Stimulated activated CD8-positive, alpha-beta memory T cell treated with anti-CD3 and anti-CD28 coated beads, Interleukin-7, amount 100 ng/mL, for 4 hours (primary cell): Measurements from ENCODE around the gene NAGK.
A peak's percentile ranks its signal among the peaks of the same experiment; 100 is the strongest.
"Not testable (repeated sequence)": the region's sequence is repeated elsewhere in the genome, so short reads cannot be mapped to it uniquely, and the experiment has no call there.

Source experiments
- DNase-seq, 2 donors: peaks; one replicate each; pipeline ENCODE4 v3.0.0-alpha.2; 2020; ENCODE audit warnings: low read depth in 2 of 2

The NAGK gene

DNA sequence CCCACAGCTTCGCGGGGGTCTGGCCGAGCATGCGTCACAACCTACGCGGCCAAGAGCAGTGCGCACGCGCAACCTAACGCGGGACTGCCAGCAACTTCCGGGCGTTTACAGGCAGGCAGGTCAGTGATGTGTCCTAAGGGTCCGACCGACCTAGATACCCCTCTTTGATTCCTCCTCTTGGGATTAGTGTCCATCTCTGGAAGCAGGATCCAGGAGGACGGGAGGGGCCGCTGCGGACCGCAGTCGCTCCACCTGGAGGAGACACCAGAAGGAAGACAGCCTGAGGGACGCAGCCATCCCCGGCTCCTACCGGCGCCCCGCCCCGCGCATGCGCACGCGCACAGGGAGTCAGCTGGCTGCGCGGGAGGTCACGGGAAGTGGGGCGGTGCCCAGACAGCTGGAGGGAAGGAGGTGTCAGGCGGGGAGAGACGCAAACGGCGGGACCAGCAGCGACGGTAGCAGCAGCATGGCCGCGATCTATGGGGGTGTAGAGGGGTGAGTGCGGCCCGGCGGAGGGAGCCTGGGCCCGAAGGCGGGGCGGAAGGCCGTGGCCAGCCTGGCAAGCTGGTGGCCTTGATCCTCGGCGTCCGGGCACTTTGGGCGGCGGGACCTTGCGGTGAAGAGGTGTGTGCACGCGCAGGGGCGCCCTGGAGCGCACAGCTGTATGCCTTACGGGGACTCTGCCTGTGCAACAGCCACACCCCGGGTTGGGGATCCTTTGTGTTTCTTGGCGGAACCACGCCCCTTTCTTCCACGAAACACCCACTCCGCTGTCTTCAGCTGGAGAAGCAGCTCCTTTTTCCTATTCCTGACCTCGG, at the start of gene NAGK:
Gene NAGK, plus strand, starts transcription at position 431 of the 818 bp plus-strand sequence. Its CDS starts 36 bp downstream, at position 467.
- DNase-seq: peak; percentile 94 to 97

DNA sequence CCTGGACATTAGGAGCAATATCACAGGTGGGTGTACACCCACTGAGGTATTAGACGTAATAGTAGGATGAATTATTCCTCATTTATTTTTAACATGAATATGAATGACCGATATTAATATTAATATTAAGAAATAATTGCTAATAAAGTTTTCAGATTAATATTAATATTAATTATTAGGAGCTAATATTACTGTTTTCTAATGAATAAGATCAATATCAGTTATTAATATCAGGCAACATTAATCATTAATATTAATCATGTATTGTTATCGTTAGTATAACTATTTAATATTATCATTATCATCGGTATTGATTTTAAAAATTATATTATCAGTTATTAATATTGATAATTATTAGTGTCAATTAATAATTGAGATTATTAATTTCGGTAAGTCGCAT, 48.5 kb upstream of the NAGK start:
- DNase-seq: not testable (repeated sequence)

DNA sequence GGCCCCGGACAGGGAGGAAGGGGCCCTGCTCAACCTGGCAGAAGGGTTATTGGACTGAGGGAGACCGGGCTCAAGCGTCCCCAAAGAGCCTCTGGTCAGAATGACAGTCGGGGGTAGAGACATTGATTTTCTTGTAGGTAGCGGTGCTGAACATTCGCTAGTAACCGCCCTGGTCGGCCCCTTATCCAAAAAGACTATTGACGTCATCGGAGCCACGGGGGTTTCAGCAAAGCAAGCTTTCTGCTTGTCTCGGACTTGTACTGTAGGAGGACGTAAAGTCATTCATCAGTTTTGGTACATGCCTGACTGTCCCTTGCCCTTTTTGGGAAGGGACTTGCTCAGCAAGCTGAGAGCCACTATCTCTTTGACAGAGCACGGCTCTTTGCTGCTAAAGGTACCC, 47.1 kb upstream of the NAGK start:
- DNase-seq: not testable (repeated sequence)

DNA sequence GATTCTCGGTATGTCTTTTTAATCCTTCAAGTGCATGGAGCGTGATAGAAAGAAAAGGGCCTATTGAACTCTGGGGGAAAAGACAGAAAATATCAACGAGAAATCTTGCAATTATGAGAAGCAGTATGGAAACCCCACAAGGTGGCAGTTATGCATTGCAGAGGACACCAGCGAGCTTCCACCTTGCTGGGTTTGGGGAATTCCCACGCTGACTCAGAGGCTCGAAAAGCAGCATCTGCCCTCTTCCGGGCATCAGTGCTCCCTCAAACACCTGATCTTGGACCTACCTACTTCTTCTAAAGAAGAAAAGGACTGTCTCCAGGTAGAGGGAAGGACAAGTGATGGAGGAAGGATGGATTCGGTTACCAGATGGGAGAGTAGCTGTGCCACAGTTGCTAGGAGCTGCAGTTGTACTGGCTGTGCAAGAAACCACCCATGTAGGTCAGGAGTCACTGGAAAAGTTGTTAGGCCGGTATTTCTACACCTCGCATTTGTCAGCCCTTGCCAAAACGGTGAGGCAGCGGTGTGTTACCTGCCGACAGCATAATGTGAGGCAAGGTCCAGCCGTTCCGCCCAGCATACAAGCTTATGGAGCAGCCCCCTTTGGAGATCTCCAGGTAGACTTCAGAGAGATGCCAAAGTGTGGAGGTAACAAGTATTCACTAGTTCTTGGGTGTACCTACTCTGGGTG, 44.8 kb upstream of the NAGK start:
- peak; percentile 61 to 63 for DNase-seq

DNA sequence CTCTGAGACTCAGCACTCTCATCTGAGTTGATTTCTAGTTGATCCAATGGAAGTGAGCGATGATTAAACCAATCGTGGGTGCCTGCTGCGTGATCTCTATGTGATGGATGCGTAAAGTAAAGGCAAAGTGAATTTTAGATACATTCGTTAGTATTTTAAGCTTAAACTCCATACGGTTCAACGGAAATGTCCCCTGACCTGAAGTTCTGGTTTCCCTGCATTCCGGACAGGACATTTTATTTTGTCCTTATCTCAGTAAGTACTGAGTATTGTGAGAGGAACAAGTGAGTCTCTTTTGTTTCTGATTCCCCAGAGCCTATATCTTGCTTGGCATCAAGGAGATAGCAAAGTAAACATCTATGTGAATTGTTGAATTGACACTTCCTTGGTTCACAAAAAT, 32.2 kb upstream of the NAGK start:
- not testable (repeated sequence) for DNase-seq

DNA sequence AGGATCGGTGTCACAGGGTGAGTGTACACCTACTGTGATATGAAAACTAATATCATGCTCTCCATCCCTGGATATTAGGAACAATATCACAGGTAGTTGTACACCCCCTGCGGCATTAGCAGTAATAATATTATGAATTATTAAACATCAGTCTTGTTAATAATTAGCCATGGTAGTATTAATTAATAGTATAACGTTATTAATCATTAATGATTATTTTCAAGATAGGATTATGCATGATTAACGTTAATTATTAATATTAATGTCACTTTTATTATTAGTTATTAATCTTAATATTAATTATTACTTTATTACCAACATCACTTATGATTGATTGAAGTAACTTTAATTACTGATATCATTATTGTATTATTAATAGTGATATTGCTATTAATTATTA, 26.2 kb upstream of the NAGK start:
- no peak for DNase-seq

DNA sequence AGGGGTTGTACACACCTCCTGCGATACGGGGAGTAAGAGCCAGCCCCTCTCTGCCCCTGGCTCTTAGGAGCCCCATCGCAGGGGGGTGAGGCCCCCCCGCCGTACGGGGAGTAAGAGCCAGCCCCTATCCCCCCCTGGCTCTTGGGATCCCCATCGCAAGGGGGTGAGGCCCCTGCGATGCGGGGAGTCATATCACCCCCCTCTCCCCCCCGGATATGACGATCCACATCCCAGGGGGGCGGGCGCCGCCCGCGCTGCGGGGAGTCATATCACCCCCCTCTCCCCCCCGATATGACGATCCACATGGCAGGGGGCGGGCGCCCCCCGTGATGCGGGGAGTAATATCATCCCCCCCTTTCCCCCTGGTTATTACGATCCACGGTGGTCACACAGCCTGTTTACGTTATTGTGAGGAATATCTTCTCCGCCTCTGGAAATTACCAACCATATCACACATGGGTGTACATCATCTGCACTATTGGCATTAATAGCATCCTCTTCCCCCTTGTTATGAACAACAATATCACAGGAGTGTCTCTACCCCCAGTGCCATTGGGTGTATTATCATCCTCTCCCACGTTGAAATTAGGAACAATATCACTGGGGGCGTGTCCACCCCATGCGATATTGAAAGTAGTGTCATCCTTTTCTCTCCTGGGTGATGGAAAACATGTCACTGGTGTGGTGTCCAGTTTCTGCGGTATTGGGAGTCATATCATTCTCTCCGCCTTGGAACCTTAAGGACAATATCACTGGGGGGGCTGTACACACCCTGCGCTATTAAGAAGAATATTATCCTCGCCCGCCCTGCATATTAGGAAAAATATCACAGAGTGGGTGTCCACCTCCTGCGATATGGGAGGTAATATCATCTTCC, 24.7 kb upstream of the NAGK start:
- no peak for DNase-seq

DNA sequence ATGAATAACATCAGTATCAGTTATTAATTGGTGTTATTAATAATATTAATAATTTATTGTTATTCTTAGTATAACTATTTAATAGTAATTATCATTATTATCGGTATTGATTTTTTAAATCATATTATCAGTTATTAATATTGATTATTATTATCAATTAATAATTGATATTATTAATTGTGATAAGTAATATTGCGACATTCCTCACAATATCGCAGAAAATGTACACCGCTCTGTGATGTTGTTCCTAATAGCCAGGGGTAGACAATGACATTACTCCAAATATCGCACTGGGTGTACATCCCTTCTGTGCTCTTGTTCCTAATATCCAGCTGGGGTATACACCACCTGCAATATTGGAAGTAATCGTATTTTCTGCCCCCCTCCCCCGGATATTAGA, 23.3 kb upstream of the NAGK start:
- DNase-seq: no peak

DNA sequence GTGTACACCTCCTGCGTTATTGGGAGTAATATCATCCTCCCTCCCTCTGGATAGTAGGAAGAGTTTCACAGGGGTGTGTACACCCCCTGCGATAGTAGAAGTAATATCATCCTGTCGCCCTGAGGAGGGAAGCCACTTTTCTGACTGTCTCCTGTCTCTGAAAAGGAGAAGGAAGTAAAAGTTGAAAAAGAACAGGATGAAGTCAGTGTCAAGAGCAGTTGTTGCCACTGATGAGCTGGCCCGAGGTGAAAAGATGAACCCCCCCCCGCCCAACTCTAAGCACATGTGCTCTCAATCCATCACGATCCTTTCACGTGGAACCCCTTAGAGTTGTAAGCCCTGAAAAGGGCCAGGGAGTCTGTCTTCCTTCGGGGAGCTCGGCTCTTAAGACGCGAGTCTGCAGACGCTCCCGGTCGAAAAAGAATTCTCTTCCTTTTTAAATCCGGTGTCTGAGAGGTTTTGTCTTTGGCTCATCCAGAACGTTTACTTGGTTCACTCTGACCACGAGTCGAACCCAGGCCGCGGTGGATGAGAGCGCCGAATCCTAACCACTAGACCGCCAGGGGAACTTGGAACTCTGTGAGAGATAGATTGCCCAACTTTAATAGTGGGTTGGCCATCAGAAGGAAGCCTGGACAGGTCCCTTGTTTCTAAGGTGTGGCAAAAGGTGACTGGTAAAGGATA, 22.4 kb upstream of the NAGK start:
- DNase-seq: no peak

DNA sequence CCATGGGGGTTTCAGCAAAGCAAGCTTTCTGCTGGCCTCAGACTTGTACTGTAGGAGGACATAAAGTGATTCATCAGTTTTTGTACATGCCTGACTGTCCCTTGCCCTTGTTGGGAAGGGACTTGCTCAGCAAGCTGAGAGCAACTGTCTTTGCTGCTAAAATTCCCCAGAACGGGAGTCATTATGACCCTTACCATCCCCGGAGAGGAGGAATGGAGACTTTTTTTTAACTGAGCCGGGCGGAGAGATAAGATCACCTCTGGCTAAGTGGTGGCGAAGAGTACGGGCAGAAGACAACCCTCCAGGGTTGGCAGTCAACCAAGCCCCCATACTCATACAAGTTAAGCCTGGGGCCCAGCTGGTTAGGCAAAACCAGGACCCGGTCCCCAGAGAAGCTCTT, 20.4 kb upstream of the NAGK start:
- DNase-seq: no peak

DNA sequence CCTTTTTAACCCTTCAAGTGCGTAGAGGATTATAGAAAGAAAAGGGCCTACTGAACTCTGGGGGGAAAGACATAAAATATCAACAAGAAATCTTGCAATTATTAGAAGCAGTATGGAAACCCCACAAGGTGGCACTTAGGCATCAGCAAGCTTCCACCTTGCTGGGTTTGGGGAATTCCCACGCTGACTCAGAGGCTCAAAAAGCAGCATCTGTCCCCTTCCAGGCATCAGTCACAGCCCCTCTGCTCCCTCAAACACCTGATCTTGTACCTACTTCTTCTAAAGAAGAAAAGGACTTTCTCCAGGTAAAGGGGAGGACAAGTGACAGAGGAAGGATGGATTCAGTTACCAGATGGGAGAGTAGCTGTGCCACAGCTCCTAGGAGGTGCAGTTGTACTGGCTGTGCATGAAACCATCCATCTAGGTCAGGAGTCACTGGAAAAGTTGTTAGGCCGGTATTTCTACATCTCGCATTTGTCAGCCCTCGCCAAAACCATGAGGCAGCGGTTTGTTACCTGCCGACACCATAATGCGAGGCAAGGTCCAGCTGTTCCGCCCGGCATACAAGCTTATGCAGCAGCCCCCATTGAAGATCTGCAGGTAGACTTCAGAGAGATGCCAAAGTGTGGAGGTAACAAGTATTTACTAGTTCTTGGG, 18.6 kb upstream of the NAGK start:
- peak; percentile 45 to 51 for DNase-seq

DNA sequence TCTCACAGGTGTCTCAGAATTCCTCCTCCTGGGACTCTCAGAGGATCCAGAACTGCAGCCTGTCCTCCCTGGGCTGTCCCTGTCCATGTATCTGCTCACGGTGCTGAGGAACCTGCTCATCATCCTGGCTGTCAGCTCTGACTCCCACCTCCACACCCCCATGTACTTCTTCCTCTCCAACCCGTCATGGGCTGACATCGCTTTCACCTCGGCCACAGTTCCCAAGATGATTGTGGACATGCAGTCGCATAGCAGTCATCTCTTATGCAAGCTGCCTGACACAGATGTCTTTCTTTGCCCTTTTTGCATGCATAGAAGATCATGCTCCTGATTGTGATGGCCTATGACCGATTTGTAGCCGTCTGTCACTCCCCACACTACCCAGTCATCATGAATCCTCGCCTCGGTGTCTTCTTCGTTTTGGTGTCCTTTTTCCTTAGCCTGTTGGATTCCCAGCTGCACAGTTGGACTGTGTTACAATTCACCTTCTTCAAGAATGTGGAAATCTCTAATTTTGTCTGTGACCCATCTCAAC, 13.2 kb upstream of the NAGK start:
- not testable (repeated sequence) for DNase-seq

DNA sequence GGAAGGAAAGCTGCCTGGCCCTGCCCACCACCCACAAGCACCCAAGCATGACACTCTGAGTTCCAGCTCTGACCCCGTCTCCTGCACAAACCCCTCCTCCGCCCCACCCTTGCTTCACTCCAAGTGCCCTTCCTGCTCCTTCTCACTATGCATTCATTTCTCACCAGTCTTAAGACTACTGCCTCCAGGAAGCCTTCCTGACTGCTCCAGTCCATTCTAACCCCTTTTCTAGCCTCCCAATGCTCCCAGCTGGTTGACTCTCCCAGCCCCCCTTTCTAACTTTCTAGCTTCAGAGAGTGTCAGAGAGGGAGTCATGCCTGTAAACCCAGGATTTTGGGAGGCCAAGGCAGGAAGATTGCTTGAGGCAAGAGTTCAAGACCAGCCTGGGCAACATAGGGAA, 8.2 kb upstream of the NAGK start:
- no peak for DNase-seq

DNA sequence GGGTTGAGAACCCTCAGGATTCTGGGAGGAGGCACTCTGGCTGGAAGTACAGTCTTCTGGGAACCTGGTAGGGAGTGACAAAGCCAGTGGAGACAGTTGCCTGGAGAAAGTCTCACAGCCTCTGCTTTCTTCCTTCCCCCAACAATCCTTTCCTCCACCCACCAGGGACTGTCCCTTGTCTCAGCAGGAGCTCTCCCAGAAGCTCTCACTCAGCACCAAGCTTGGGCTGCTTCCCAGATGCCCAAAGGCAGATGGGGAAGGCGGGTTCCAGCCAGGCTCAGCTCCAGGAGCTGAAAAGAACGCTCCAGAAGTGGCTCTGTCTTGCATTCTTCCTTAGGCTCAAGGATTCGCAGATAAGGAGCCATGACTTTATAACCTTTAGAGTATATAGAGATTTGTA, 7.6 kb upstream of the NAGK start:
- no peak for DNase-seq

DNA sequence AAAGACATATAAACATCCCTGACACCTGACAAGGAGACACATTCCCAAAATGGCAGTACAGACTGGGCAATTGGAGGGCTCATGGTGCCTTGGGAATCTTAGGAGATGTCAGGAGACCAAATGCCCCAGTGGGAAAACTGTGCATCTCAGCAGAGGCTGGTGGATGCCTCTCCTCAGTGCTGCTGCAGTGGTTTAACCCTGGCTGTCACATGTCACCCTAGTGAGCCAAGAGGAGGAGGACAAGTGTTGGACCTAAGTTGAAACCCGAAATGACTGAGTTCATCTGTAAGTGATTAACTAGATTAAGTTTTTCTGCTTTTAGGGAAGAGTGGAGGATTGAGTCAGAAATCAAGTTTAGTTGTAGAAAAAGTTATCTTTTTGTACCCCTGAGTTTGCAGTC, 5.2 kb upstream of the NAGK start:
- no peak for DNase-seq

DNA sequence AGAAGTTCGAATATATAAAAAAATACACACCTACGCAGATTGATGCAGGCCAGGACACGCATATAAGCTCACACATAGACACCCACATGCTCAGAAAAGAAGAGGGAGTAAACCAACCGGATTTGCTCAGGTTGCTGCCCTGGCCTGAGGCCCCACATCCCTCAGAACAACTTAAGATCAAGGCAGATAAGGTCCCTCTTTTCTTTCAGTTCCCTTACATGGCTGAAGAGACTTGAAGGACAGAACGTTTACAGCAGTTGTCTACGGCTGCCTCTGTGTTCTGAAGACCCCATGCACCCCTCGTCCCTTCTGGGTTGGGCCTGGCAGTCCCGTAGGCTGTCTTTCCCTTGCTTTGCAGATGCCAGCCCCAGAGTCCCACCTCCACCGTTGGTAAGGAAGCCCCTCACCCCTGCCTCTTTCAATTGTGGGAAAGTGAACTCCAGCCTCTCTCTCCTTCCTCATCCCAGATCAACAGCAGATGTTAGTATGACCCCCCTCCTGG, 4.3 kb upstream of the NAGK start:
- DNase-seq: no peak

DNA sequence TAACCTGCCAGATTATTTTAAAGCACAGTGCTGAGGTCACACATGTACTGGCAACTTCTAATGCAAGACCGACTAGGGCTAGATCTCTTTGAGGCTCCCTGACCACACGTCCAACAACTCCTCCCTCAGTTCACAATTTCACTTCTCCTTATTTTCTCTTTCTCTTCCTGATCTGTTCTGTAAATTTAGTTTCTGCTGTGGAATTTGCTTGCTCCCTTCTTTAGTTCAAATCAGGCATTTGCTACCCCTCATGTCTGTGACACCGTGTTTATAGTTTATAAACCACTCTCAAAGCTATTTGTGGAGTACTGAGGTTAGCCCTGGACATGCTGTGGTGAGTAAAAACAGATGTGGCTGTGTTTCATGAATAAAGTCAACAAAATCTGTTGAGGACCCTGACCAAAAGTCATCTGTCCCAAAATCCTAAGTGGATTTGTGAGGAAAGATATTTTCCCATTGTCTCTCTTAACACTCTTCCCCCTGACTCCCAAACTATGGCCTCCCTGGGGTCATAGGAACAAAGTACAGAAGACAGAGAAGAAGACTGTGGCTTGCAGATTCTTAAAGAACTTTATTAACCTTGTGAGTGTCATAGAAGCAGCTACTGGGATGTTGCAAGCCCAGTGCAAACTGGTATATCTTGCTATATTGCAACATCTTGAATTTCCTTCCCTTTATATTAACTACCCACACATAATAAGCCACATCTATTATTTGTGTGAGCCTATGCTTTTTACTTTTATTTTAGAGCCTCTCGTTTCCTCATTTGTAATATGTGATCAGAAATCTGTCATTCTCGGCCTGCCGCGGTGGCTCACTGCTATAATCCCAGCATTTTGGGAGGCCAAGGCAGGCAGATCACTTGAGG, 3.5 kb upstream of the NAGK start:
- no peak for DNase-seq

DNA sequence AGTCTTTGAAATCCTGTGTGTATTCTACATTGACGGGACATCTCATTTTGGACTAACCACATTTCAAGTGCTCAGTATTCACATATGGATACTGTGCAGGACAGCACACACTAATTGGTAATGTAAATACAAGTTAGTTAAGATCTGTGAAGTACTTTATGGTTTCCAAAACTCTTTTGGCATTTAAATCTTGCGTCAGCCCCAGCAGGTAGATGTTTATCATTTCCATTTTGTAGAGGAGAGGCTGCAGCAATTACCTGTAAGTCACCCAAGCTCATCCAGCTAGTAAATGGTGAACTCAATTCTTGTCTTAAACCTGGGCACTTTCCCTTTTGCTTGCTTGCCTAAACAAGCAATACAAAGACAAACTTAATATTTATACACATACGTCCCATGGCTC, 1.6 kb upstream of the NAGK start:
- no peak for DNase-seq

DNA sequence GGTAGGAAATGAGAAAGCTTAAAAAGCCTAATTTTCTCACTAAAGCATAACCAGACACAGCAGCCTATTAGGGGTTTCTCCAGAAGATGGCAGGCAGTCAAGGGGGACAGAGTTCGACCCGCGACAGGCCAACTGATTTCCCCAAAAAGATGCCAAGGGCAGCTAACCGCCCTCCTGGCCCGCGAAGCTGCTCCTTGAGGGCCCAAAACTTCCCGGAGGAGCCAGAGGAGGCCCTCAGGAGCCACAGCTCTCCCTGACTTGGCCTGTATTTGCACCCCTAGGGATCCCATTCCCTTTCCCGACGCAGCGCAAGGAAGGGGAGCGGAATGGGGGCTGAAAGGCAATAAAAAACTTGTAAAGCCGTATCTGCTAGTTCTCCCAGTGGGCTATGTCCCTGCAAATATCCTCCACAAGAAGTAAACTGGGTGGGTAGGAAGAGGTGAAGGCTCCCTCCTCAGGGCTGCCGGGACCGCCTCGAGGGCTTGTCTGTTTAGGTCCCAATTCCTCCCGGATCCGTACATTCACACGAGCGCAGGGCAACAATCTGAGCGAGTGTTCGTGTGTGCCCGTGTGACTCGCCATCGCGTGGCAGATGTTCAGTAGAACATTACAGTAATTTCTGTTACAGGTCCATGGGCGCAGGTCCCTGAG, 756 bp upstream of the NAGK start:
- no peak for DNase-seq
